Measurements from ENCODE around the gene SLC30A1.
A peak's percentile ranks its signal among the peaks of the same experiment; 100 is the strongest.
"Not testable (repeated sequence)": the region's sequence is repeated elsewhere in the genome, so short reads cannot be mapped to it uniquely, and the experiment has no call there.

The SLC30A1 gene

DNA sequence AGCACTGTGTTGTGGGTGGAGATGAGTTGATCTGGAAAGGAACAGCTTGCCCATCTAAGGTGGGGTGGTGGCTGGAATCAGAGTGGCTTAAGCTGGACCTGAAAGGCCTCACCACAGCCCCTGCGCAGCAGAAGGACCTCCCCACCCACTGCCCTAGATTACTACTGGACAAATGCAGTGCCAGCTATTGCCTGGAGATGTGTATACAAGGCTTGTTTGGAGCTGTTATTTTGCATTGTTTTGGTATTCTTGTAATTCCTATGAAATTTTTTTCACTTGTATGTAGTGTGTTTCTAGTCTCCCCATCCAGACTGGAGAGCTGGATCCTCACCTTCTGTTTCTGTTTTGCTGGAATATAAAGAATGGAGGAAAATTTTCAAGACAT is 1.3 kb upstream of the SLC30A1 start:
- DNase-seq = no peak

DNA sequence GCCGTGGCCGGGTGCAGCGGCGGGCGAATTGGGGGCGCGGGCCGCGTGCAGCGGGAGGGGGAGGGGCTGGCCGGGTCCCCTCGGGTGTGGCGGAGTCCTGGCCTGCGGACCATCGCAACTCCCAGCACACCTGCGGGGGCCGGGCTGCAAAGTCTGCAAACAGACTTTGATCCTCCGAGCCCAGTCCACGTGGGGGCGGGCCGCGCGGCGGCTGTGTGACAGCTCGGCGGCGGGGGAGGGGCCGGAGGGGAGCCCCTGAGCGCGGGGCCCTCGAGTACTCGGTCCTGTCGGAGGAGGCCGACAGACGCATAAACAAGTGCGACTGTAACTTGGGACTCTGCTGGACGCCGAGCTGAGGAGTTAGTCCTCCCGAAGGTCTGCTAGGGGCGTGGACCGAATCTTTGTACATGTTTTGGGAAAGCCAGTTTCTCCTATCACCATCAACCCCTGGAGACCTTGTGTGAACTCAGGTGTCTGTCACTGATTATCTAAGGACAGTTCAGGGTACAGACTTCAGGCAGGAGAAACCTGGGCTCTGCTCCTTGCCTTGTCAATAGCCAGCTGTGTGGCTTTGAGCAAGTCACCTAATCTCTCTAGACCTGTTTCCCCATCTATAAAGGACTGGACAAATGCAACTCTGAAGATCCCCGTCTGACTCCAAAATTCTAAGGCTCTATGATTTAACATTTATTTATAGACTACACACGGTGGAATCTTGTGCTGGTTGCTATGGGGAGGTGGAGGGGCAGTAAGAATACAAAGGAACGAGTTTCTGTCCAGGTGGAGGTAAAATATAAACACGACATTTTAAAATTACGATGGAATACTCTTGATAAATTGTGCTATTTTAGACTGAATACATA is 710 bp upstream of the SLC30A1 start:
- no peak for DNase-seq

DNA sequence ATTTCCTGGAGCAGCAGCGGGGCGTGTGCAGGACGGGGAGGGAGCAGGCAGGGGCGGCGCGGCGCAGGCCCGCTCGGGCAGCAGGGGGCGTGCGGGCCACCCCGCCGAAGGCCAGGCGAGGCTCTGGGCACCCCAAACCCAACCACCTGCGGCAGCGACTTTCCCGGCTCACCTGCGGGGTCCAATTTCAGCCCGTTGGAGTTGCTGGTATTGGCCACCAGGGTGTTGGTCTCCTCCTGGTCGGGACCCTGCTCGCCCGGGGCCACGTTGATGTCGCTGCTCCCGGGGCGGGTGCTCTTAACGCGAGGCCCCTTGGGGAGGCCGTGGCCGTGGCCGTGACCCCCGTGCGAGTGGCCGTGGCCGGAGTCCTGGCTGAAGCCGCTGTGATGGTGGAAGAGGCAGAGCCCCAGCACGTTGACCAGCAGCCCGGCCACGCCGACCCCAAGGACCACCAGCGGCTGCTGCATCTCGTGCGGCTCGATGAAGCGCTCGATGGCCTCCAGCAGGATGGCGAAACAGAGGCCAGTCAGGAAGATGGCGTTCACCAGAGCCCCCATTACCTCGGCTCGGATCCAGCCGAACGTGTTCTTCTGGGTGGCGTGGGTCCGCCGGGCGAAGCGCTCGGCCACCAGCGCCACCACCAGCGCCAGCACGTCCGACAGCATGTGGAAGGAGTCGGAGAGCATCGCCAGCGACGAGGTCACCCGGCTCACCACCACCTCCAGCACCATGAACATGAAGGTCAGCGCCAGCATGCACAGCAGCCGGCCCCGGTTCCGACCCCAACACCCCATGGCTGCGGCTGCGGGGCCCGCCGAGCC is 932 bp downstream of the SLC30A1 start:
- peak; percentile 62 for DNase-seq

DNA sequence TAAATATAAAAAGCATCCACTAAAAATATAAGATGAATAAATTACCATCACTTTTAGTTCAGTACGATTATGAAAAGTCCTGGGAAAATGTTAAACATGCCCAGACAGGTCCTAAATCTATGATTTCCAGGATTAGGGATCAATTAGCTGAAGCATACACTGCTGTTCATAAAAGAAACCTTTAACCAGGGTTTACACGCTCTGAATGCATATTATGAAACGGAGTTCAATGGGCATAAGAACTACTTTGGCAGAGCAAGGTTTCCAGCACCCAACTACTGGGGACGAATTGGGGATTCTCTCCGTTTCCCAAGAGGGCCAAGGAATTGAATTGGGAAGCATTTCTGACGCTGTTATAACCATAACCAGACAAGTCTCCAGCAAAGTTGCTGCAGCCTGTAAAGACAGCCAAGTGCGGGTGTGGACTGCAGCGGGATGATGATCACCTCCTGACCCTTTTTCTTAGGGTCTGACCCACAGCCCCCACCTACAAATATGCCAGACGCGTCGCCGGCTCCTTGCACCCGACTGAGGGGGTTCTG is 1.6 kb downstream of the SLC30A1 start:
- no peak for DNase-seq

DNA sequence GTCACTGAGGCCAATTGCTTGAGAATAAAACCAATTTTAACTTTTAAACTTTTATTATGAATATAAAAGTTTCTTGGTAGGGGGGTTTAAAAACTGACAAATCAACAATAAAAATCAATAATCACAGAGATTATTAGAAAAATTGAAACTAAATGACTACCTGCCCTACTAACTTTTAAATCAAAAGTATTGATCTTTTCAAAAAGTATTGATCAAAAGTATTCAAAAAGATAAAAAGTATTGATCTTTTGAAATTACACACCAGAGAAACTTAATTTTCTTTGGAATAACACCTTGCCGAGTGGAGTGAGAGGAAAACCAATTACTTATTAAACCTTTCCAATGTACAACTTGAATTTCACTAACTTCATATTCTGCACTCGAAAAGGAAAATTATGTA is 2.2 kb downstream of the SLC30A1 start:
- no peak for DNase-seq

DNA sequence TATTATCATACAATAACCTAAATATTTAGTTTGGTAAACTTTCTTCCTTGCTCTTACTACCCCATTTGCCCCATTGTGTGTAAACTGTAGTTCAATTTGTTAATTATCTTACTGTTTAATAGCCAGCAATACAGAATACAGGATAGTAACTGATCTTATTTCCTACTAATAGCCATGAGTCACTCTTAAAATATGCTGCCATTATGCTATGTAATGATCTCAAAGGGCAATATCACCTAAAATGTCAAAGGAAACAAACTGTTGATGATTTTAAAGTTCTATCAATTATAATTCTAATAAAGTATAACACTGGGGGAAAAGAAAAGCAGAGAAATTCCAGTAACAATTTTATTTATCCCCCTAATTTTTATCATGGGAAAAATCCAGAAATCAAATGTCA is 4.3 kb downstream of the SLC30A1 start:
- DNase-seq = no peak

DNA sequence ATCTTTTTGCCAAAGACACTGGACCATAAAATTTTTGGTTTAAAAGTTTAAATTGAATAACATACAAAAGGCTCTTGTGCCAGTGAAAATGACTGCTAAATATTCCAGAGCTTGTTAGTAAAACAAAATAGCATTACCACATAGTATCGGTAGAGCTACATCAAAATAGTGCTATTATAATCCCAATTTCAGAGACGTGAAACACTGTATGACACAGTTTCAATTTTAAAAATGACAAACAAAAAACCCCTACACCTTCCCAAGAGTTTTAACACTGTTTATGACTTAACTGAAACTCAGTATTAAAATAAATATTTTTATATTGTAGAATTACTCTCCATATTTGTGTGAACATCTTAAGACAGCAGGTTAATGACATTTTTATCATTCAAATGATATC is 7.0 kb downstream of the SLC30A1 start:
- DNase-seq = no peak

DNA sequence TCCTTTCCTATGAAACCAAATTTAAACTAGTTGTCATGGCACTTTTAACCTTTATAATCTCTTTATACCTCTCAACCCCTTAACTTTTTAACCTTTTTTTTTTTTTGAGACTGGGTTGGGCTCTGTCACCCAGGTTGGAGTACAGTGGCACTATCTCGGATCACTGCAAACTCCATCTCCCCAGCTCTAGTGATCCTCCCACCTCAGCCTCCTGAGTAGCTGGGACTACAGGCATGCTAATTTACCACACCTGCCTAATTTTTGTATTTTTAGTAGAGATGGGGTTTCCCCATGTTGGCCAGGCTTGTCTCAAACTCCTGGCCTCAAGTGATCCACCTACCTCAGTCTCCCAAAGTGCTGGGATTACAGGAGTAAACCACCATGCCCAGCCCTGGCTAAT is 8.6 kb downstream of the SLC30A1 start:
- DNase-seq = not testable (repeated sequence)

DNA sequence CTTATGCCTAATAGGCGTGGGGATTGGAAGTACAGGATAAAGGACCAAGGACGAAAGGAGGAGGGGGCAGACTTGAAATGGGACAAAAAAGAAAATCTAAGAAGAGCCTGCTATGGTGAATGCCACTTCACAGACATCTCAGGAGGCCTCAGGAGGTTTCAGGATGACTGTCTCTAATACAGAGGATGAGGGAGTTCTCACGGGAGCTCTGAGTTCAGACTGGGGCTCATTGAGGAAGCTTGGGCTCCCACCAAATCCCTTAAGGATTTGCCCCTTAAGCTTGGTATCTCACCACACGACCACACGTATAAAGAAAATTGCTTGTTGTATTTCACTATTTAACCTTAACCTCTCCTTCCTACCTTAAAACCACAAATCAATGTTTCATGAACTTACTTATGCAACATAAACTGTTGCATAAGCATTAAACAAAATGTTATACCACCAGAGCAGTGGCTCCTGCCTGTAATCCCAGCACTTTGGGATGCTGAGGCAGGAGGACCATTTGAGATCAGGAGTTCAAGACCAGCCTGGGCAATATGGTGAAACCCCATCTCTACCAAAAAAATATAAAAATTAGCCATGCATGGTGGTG is 12.4 kb downstream of the SLC30A1 start:
- DNase-seq = no peak

DNA sequence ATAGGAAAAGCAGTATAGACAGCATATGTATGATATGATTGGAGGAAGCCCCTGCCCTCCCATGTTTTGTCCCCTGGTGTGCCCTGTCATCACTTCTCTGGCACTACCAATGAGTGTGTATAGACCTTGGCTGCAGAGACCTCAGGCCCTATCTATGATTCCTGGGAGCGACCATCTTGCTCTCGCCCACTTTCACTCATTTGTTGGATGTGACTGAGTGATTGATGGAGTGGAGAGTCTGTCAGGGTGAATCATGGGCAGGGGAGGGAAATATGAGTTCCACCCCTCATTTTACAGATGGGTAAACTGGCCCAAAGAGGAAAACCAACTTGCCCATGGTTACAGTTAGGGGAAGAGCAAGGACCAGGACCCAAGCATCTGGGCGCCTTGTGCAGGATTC is 14.9 kb downstream of the SLC30A1 start:
- DNase-seq = no peak

DNA sequence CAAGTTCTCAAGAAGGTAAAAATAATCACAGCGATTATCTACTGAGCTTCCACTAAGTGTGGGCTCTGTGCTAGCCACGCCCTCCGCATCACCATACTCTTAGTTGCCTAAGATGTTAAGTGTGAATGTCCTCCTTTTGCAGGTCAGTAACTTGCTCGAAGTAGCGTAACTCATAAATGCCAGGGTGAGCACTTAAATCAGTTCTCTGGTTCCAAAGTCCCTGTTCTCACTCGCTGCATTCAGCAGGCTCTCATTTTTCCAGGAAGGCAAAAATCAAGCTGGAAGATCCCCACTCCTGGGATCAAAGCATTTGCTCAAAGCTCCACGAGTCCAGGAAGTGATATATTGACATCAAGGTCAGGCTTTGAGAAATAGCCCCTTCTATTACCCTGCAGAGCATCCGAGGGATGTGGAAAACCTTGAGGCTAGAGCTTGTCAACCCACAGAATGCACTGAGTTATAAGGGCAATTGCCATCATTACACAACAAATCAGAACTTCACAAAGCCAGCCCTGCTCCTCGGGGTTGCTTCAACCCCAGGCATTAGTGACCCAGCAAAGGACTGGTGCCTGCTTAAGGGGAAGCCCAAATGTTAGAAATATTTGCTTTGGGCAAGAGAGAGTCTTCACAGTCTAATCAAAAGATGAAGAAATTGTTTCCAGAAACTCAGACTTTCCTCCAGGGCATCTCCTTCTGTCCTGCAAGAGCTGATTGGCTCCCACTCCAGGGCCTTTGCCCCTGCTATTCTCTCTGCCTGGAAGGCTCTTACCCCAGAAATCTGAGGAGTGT is 19.5 kb downstream of the SLC30A1 start:
- DNase-seq = no peak

DNA sequence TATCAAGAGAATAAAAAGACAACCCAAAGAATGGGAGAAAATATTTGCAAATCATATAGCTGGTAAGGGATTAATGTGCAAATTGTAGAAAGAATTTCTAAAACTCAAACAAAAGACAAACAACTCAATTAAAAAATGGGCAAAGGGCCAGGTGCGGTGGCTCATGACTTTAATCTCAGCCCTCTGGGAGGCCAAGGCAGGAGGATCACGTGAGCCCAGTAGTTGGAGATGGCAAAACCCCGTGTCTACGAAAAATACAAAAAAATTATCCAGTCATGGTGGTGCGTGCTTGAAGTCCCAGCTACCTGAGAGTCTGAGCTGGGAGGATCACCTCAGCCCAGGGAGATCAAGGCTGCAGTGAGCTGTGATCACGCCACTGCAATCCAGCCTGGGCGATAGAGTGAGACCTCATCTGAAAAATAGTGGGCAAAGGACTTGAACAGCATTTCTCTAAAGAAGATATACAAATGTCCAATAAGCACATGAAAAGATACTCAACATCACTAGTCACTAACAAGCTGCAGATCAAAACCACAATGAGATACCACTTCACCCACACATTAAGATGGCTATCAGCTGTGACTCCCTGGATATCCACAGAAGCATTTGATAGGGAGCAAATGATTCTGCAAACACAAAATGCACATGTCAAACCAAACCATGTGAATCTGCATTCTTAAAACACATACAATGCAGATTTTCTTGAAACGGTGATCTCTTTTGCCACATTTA is 20.9 kb downstream of the SLC30A1 start:
- DNase-seq = no peak

DNA sequence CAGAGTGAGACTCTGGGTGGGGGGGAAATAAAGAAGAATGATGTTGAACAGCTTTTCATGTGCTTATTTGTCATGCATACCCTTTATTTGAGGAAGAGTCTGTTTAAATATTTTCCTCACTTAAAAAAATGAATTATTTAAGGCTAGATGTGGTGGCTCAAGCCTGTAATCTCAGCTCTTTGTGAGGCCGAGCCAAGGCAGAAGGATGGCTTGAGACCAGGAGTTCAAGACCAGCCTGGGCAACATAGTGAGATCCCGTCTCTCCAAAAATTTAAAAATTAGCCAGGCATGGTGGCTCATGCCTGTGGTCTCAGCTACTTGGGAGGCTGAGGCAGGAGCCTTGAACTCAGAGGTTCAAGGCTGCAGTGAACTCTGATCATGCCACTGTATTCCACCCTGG is 25.4 kb downstream of the SLC30A1 start:
- no peak for DNase-seq

DNA sequence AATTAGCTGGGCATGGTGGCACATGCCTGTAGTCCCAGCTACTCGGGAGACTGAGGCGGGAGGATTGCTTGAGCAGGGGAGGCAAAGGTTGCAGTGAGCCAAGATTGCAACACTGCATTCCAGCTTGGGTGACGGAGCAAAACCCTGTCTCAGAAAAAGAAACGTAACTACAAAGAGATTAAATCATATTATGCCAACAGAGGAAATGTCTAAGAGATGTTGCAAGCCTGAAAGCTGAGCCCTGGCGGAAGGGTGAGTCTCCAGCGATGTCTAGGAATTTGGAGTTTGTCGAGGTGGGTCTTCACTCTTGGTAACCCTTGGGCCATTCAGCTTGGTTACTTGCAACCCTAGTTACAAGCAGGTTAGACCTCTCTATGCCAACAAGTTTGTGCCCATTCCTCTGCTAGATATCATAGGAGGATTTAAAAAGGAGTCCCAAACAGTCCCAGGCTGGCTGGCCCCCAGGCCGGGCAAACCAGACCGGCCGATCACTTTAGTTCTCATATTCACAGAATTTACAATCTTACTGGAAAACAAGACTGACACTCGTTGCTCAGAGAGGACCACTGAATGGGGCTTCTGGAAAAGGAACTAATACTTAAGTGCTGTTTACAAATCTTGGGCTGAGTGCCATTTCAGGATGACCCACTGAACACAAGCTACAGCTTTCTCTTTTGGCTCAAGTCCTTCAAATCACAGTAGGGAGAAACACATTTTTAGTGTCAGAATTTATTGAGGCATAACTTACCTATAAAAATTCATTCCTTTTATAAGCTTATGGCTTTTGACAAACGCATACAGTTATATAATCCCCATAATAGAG is 27.1 kb downstream of the SLC30A1 start:
- no peak for DNase-seq

DNA sequence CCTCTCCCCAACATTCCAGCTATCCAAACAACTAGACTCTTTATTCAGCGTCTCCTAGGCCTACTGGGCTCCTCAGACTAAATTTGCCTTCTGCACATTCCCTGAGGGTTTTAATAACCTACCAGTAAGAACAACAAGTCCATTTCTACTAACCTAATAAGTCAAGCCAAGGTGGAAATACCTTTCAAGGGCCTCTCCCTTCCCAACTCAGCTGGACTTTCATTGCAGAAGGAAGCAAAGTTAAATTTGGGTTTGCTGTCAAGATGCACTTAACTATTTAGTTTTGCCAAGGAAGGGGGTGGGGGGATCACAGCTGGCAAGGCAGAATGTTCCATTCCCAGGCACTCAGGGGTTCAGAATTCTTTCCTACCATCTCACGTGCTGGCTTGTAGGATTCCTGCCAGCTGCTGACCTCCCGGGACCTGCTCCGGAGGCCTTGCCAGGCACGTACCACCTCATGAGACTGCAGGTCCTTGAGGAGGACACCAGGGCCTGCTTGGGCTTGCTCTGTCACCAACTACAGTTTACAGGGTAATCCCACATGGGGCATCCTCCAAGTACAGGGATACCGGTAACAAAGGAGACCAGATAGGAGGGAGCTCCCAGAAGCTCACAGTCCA is 29.8 kb downstream of the SLC30A1 start:
- no peak for DNase-seq

DNA sequence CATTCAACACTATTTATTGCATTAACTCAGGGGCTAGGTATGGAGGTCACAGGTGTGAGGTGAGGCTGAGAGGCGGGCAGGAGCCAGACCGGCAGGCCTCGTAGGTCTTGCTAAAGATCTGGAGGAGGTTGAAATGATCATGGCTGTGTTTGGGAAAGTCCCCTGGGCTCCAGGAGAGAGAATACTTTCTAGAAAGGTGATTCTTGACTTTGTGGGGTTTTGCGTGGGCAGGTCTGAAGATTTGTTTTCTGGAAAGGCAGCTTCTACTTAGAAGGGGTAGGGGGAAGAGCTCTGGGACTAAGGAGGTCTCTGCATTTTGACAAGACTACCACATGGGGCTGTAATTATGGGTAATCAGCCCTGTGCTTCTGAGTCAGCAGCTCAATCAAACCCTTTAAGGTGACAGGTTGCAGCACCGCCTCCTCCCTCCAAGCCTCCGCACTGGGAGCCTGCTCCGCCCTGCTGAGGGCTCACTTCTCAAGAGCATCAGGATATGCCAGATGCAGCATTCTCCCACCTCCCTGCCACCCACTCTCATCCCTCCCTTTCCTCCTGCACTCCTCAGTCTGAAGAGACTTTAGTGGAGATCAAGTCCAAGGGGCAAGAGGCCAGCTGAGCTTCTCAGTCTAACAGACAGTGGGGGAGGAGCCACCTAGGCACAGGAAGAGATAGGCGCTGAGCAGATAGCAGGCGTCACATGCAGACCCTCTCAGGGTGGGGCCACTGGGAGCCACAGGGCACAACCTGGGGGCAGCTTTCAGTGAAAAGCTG is 30.5 kb downstream of the SLC30A1 start:
- no peak for DNase-seq

DNA sequence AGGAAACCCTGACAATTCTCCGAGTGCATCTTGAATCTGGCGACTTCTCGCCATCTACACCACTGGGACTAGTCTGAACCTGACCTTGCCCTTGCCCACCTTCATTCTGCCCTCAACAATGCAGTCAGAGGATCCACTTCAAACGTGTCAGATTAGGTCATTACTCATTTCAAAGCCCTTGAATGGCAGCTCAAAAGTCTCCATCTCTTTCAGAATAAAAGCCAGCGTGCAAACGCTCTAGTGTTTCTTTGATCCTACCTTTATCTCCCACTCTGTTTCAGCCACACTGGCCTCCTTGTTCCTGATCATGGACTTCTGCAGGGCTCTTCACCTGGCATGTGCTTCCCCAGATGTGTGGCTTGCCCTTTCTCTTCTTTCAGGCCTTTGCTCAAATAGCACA is 31.3 kb downstream of the SLC30A1 start:
- no peak for DNase-seq

DNA sequence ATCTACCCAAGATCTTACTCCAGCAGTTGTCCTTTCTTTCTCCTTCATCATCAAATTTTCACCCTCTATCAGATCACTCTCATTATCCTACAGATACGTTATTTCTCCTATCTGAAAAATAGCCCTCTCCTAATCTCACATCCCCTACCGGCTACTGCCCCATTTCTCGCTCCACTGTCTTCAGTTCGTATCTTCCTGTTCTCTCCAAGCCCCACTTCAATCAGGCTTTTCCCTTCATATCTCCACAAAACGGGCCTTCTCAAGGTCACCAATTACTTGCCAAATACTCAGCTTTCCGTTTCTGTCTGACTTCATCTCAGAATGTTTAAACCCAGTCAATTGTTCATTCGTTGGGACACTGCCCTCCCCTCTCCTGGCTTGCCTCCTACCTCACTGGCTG is 32.4 kb downstream of the SLC30A1 start:
- no peak for DNase-seq

DNA sequence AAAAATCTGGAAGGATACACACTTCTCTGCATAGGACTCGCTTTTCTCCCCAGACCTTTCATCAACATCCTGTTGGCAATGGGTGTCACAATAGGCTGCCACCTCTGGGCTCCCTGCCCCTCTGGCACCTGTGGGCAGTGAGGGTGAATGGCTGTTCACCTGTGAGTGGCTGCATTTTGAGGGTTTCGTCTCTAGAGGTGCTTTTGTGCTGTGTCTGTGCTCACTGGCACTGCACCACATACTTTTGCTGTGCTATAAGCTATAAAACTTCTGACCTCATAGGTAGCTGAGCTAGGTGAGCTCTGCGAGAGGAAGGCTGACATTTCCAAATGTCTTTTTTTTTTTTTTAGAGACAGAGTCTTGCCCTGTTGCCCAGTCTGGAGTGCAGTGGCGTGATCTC is 35.9 kb downstream of the SLC30A1 start:
- no peak for DNase-seq

Measured in DMS153 (cell line).